ENCODE measurements around the gene MINAR1. TPM values are rescaled to one million over a fixed set of nuclear protein-coding genes. Genes with fewer than 3 reads are reported as not detected.

Gene MINAR1
- total RNA-seq, 1 donor from 2014 or later, result 0.30 TPM

GRCh38 chr15:79440355-79440908 is 8.3 kb downstream of the MINAR1 start:
- Histone ChIP-seq H3K27me3 (ENCODE audit: low read depth) (peaks cover 4% of the 10 kb centered on the region), H3K36me3 (no peaks in the 10 kb centered on the region), H3K4me3 (no peak overlapping the region), H3K27ac (no peak overlapping the region), H3K4me1 (no peaks in the 10 kb centered on the region), H3K9me3 (peaks cover 1% of the 10 kb centered on the region)
- intact Hi-C loops (cut with DNase I), result no loop called here
- no peak for TF ChIP-seq CTCF (IDR thresholded peaks at IDR 0.05)
- DNase-seq, result no peak
- no peak for ATAC-seq

- H3K36me3 ChIP-seq, result no peaks in the 10 kb centered on the region
- DNase-seq (no peak), ATAC-seq (no peak)
- no peaks in the 10 kb centered on the region for H3K4me1 ChIP-seq
- no peaks in the 10 kb centered on the region for H3K27me3 ChIP-seq (ENCODE audit: low read depth)
- H3K9me3 ChIP-seq, result peaks cover 8% of the 10 kb centered on the region
- H3K4me3 ChIP-seq, result no peak overlapping the region
- TF ChIP-seq CTCF (IDR thresholded peaks at IDR 0.05), result no peak
- no peak overlapping the region for H3K27ac ChIP-seq
- intact Hi-C loops (cut with DNase I), result no loop called here
These were observed 10.8 kb downstream of the MINAR1 start for GRCh38 chr15:79442911-79443310.

GRCh38 chr15:79447060-79447459 is 14.9 kb downstream of the MINAR1 start:
- Histone ChIP-seq H3K36me3 (no peaks in the 10 kb centered on the region), H3K4me3 (no peak overlapping the region), H3K9me3 (peaks cover 8% of the 10 kb centered on the region), H3K4me1 (no peaks in the 10 kb centered on the region), H3K27me3 (ENCODE audit: low read depth) (peaks cover 9% of the 10 kb centered on the region), H3K27ac (no peak overlapping the region)
- DNase-seq (no peak), ATAC-seq (no peak)
- no peak for TF ChIP-seq CTCF (IDR thresholded peaks at IDR 0.05)
- intact Hi-C loops (cut with DNase I), result no loop called here

GRCh38 chr15:79450648-79451047 is 18.5 kb downstream of the MINAR1 start:
- Histone ChIP-seq H3K4me3 (no peak overlapping the region), H3K4me1 (no peaks in the 10 kb centered on the region), H3K9me3 (peaks cover 5% of the 10 kb centered on the region), H3K27ac (no peak overlapping the region), H3K36me3 (no peaks in the 10 kb centered on the region), H3K27me3 (ENCODE audit: low read depth) (peaks cover 9% of the 10 kb centered on the region)
- no peak for TF ChIP-seq CTCF (IDR thresholded peaks at IDR 0.05)
- DNase-seq (no peak), ATAC-seq (no peak)
- intact Hi-C loops (cut with DNase I), result no loop called here

- H3K27me3 ChIP-seq (ENCODE audit: low read depth), result peaks cover 9% of the 10 kb centered on the region
- DNase-seq (no peak), ATAC-seq (no peak)
- H3K9me3 ChIP-seq, result no peaks in the 10 kb centered on the region
- H3K36me3 ChIP-seq, result no peaks in the 10 kb centered on the region
- intact Hi-C loops (cut with DNase I), result no loop called here
- H3K27ac ChIP-seq, result no peak overlapping the region
- no peak overlapping the region for H3K4me3 ChIP-seq
- TF ChIP-seq CTCF (IDR thresholded peaks at IDR 0.05), result no peak
- no peaks in the 10 kb centered on the region for H3K4me1 ChIP-seq
These were observed 19.3 kb downstream of the MINAR1 start for GRCh38 chr15:79451361-79451999.

Data from lower lobe of right lung (tissue), 2 donors.